ENCODE data around the gene TBX2. TPM values are rescaled to one million over a fixed set of nuclear protein-coding genes. Genes with fewer than 3 reads are reported as not detected.

The TBX2 gene
- total RNA-seq, 2 donors from 2014 or later = 0.07 TPM; not detected in 1

- H3K4me3 Mint-ChIP-seq = peak overlapping the region; percentile 5
- no peaks in the 10 kb centered on the region for H3K9me3 Mint-ChIP-seq
- H3K4me1 ChIP-seq (ENCODE audit: control insufficient read depth, insufficient read depth, low read length) = no peaks in the 10 kb centered on the region
- peaks cover 95% of the 10 kb centered on the region for H3K27me3 ChIP-seq (ENCODE audit: control insufficient read depth, insufficient read depth, low read length, poor library complexity, severe bottlenecking)
- H3K9ac ChIP-seq (ENCODE audit: extremely low read depth, low read length, poor library complexity, severe bottlenecking) = no peak overlapping the region
- no peak overlapping the region for H3K27ac Mint-ChIP-seq
- no peaks in the 10 kb centered on the region for H3K36me3 ChIP-seq (ENCODE audit: control insufficient read depth, insufficient read depth, low read length)
- no peaks in the 10 kb centered on the region for H3K9me3 ChIP-seq (ENCODE audit: control insufficient read depth, low read length)
- DNase-seq = peak; percentile 80
- TF ChIP-seq CTCF (conservative IDR thresholded peaks at IDR 0.05) = no peak
- no peaks in the 10 kb centered on the region for H3K36me3 Mint-ChIP-seq (ENCODE audit: low read depth)
- H3K4me1 Mint-ChIP-seq = peaks cover 3% of the 10 kb centered on the region
- H3K27ac ChIP-seq (ENCODE audit: low read depth, low read length) = no peak overlapping the region
- H3K4me3 ChIP-seq (ENCODE audit: low read length) = no peak overlapping the region
- peaks cover 96% of the 10 kb centered on the region for H3K27me3 Mint-ChIP-seq (ENCODE audit: insufficient read depth)
- 5 to 6% methylated on average over 28 to 66 of the region's 66 CpGs for WGBS, 2 experiments (ENCODE audit: insufficient coverage in 1 of 2, insufficient read length in 1 of 2)
These were observed 4.4 kb downstream of the TBX2 start for GRCh38 chr17:61403801-61404662.

GRCh38 chr17:61404663-61404912 lies 4.9 kb downstream of the TBX2 start:
- peak overlapping the region; percentile 24 for H3K4me3 Mint-ChIP-seq
- peaks cover 3% of the 10 kb centered on the region for H3K4me1 Mint-ChIP-seq
- peaks cover 95% of the 10 kb centered on the region for H3K27me3 ChIP-seq (ENCODE audit: control insufficient read depth, insufficient read depth, low read length, poor library complexity, severe bottlenecking)
- no peak overlapping the region for H3K4me3 ChIP-seq (ENCODE audit: low read length)
- no peak for TF ChIP-seq CTCF (conservative IDR thresholded peaks at IDR 0.05)
- no peaks in the 10 kb centered on the region for H3K36me3 Mint-ChIP-seq (ENCODE audit: low read depth)
- WGBS, 2 experiments (ENCODE audit: insufficient coverage in 1 of 2, insufficient read length in 1 of 2) = 1 to 5% methylated on average over 7 to 25 of the region's 27 CpGs
- H3K4me1 ChIP-seq (ENCODE audit: control insufficient read depth, insufficient read depth, low read length) = no peaks in the 10 kb centered on the region
- no peaks in the 10 kb centered on the region for H3K9me3 Mint-ChIP-seq
- DNase-seq = peak; percentile 79
- H3K9me3 ChIP-seq (ENCODE audit: control insufficient read depth, low read length) = no peaks in the 10 kb centered on the region
- peaks cover 96% of the 10 kb centered on the region for H3K27me3 Mint-ChIP-seq (ENCODE audit: insufficient read depth)
- no peak overlapping the region for H3K27ac ChIP-seq (ENCODE audit: low read depth, low read length)
- no peaks in the 10 kb centered on the region for H3K36me3 ChIP-seq (ENCODE audit: control insufficient read depth, insufficient read depth, low read length)
- no peak overlapping the region for H3K27ac Mint-ChIP-seq
- no peak overlapping the region for H3K9ac ChIP-seq (ENCODE audit: extremely low read depth, low read length, poor library complexity, severe bottlenecking)

- WGBS, 2 experiments (ENCODE audit: insufficient coverage in 1 of 2, insufficient read length in 1 of 2) = 1 to 3% methylated on average over 18 to 71 of the region's 71 CpGs
- H3K36me3 ChIP-seq (ENCODE audit: control insufficient read depth, insufficient read depth, low read length) = no peaks in the 10 kb centered on the region
- peak; percentile 85 for DNase-seq
- peak overlapping the region; percentile 24 for H3K4me3 Mint-ChIP-seq
- no peaks in the 10 kb centered on the region for H3K4me1 ChIP-seq (ENCODE audit: control insufficient read depth, insufficient read depth, low read length)
- TF ChIP-seq CTCF (conservative IDR thresholded peaks at IDR 0.05) = no peak
- no peaks in the 10 kb centered on the region for H3K9me3 Mint-ChIP-seq
- H3K27me3 ChIP-seq (ENCODE audit: control insufficient read depth, insufficient read depth, low read length, poor library complexity, severe bottlenecking) = peaks cover 97% of the 10 kb centered on the region
- H3K9ac ChIP-seq (ENCODE audit: extremely low read depth, low read length, poor library complexity, severe bottlenecking) = no peak overlapping the region
- no peaks in the 10 kb centered on the region for H3K9me3 ChIP-seq (ENCODE audit: control insufficient read depth, low read length)
- no peak overlapping the region for H3K27ac Mint-ChIP-seq
- H3K36me3 Mint-ChIP-seq (ENCODE audit: low read depth) = no peaks in the 10 kb centered on the region
- no peak overlapping the region for H3K27ac ChIP-seq (ENCODE audit: low read depth, low read length)
- no peak overlapping the region for H3K4me3 ChIP-seq (ENCODE audit: low read length)
- peaks cover 3% of the 10 kb centered on the region for H3K4me1 Mint-ChIP-seq
- peaks cover 98% of the 10 kb centered on the region for H3K27me3 Mint-ChIP-seq (ENCODE audit: insufficient read depth)
These were observed 5.5 kb downstream of the TBX2 start for GRCh38 chr17:61404913-61405685.
